IMR-90 (cell line): ENCODE measurements around the gene POU2F1. TPM values are rescaled to one million over a fixed set of nuclear protein-coding genes. Genes with fewer than 3 reads are reported as not detected.

ENCODE experiments used
- ATAC-seq: fragments of 200-7000 bp; cut with Tn5 transposase; 2 replicates; pipeline ENCODE4 v1.9.1; 2020; ENCODE audit warnings: low read depth, mild to moderate bottlenecking, moderate library complexity
- BruUV-seq: library from RNA; stranded (reverse); fragments of 400-500 nt; replicated peaks from 2 replicates; lab custom pipeline; 2021; lab: Mats Ljungman, UMichigan
- CTCF ChIA-PET: fragments of 300-600 bp; formaldehyde crosslinking; extraction: SDS; loops from one replicate; lab custom pipeline; 2021; ENCODE audit warnings: antibody characterized with exemption; lab: Yijun Ruan, JAX
- POLR2A ChIA-PET: fragments of 300-600 bp; sonication (Branson Sonifier 250); formaldehyde crosslinking; loops from one replicate; lab custom pipeline; 2022; ENCODE audit warnings: antibody characterized with exemption; ENCODE audit not compliant: unreplicated experiment; lab: Charles Lee
- DNase-seq: peaks from one replicate; pipeline ENCODE4 v3.0.0; 2013
- H2AFZ ChIP-seq: replicated peaks from 2 replicates; pipeline ENCODE3; 2013; ENCODE audit warnings: low read length, mild to moderate bottlenecking; ENCODE audit not compliant: poor library complexity
- H2AK5ac ChIP-seq: 2 replicates; pipeline ENCODE4 v1.6.1; 2013; ENCODE audit warnings: low read depth, low read length, inconsistent platforms
- H2AK9ac ChIP-seq: replicated peaks from 2 replicates; pipeline ENCODE3; 2013; ENCODE audit warnings: mild to moderate bottlenecking, low read depth, low read length, moderate library complexity; ENCODE audit not compliant: poor library complexity
- H2BK120ac ChIP-seq: 2 replicates; pipeline ENCODE4 v1.6.1; 2013; ENCODE audit warnings: low read depth, low read length, inconsistent platforms
- H2BK15ac ChIP-seq: 3 replicates; pipeline ENCODE4 v1.6.1; 2013; ENCODE audit warnings: low read depth, low read length, inconsistent platforms
- H2BK20ac ChIP-seq: 2 replicates; pipeline ENCODE4 v1.6.1; 2013; ENCODE audit warnings: low read depth, mild to moderate bottlenecking, inconsistent platforms, low read length, moderate library complexity
- H2BK5ac ChIP-seq: 2 replicates; pipeline ENCODE4 v1.6.1; 2013; ENCODE audit warnings: mild to moderate bottlenecking, low read depth, low read length, inconsistent platforms; ENCODE audit not compliant: poor library complexity, severe bottlenecking
- H3K14ac ChIP-seq: replicated peaks from 2 replicates; pipeline ENCODE4 v1.6.1; 2013; ENCODE audit warnings: low read depth, low read length, inconsistent platforms
- H3K18ac ChIP-seq: 2 replicates; pipeline ENCODE4 v1.6.1; 2013; ENCODE audit warnings: low read depth, low read length, control low read depth
- H3K23ac ChIP-seq: 2 replicates; pipeline ENCODE4 v1.6.1; 2013; ENCODE audit warnings: low read depth, low read length, inconsistent platforms
- H3K27ac ChIP-seq: 2 replicates; pipeline ENCODE4 v1.5.1; 2013; ENCODE audit warnings: mild to moderate bottlenecking, control low read depth, low read length; ENCODE audit not compliant: insufficient read depth
- H3K27me3 ChIP-seq: 2 replicates; pipeline ENCODE4 v1.6.1; 2013; ENCODE audit warnings: low read length; ENCODE audit not compliant: control insufficient read depth, insufficient read depth
- H3K36me3 ChIP-seq: 2 replicates; pipeline ENCODE4 v1.6.1; 2013; ENCODE audit warnings: low read length, mixed read lengths; ENCODE audit not compliant: control insufficient read depth, insufficient read depth
- H3K4ac ChIP-seq: 2 replicates; pipeline ENCODE4 v1.6.1; 2013; ENCODE audit warnings: low read depth, low read length, inconsistent platforms
- H3K4me1 ChIP-seq: 2 replicates; pipeline ENCODE4 v1.6.1; 2013; ENCODE audit warnings: low read length, mixed read lengths; ENCODE audit not compliant: control insufficient read depth, insufficient read depth
- H3K4me2 ChIP-seq: 2 replicates; pipeline ENCODE4 v1.6.1; 2013; ENCODE audit warnings: low read depth, mild to moderate bottlenecking, control low read depth, low read length, moderate library complexity
- H3K4me3 ChIP-seq: 2 replicates; pipeline ENCODE4 v1.5.1; 2013; ENCODE audit warnings: low read depth, mild to moderate bottlenecking, control low read depth, low read length, moderate library complexity; ENCODE audit not compliant: insufficient read depth
- H3K56ac ChIP-seq: 2 replicates; pipeline ENCODE4 v1.6.1; 2013; ENCODE audit warnings: low read length, inconsistent platforms; ENCODE audit not compliant: insufficient read depth; ENCODE audit errors: extremely low read depth
- H3K79me1 ChIP-seq, 2 experiments: 2 replicates each; pipeline ENCODE4 v1.6.1; 2013; ENCODE audit warnings: low read length in 2 of 2, inconsistent platforms in 1 of 2, low read depth in 1 of 2
- H3K9ac ChIP-seq: 2 replicates; pipeline ENCODE4 v1.6.1; 2013; ENCODE audit warnings: low read depth, low read length, control low read depth
- H3K9me1 ChIP-seq: 2 replicates; pipeline ENCODE4 v1.6.1; 2013; ENCODE audit warnings: low read length, inconsistent platforms; ENCODE audit not compliant: insufficient read depth
- H3K9me3 ChIP-seq: 2 replicates; pipeline ENCODE4 v1.6.1; 2013; ENCODE audit warnings: low read length; ENCODE audit not compliant: control insufficient read depth, insufficient read depth
- H4K20me1 ChIP-seq: 2 replicates; pipeline ENCODE4 v1.6.1; 2013; ENCODE audit warnings: low read length, inconsistent platforms; ENCODE audit not compliant: insufficient read depth
- H4K5ac ChIP-seq: 2 replicates; pipeline ENCODE4 v1.6.1; 2013; ENCODE audit warnings: mild to moderate bottlenecking, low read depth, low read length, control low read depth
- H4K8ac ChIP-seq, 2 experiments: 2 replicates each; pipeline ENCODE4 v1.6.1; 2013; ENCODE audit warnings: low read depth in 2 of 2, low read length in 2 of 2, control low read depth in 1 of 2, inconsistent platforms in 1 of 2
- H4K91ac ChIP-seq: 2 replicates; pipeline ENCODE4 v1.6.1; 2013; ENCODE audit warnings: low read depth, low read length, inconsistent platforms; ENCODE audit not compliant: insufficient read depth
- BHLHE40 ChIP-seq: fragments of 150-350 bp; IDR thresholded peaks from 2 replicates; pipeline ENCODE4 v1.6.1; 2016; ENCODE audit warnings: mild to moderate bottlenecking, low read depth, low read length
- ELK1 ChIP-seq: fragments of 150-350 bp; IDR thresholded peaks from 2 replicates; pipeline ENCODE4 v1.6.1; 2016; ENCODE audit warnings: low read depth, mild to moderate bottlenecking, low read length, moderate library complexity, borderline replicate concordance
- MXI1 ChIP-seq: IDR thresholded peaks from 2 replicates; pipeline ENCODE4 v1.6.1; 2012; ENCODE audit warnings: low read depth, mild to moderate bottlenecking, low read length, moderate library complexity, borderline replicate concordance
- POLR2A ChIP-seq: IDR thresholded peaks from 2 replicates; pipeline ENCODE4 v1.6.1; 2012; ENCODE audit warnings: mild to moderate bottlenecking, low read depth, low read length
- RFX5 ChIP-seq: IDR thresholded peaks from 2 replicates; pipeline ENCODE4 v1.8.0; 2012; ENCODE audit warnings: low read depth, mild to moderate bottlenecking, low read length, moderate library complexity
- SMC3 ChIP-seq: fragments of 150-350 bp; IDR thresholded peaks from 2 replicates; pipeline ENCODE4 v1.6.1; 2016; ENCODE audit warnings: low read depth, mild to moderate bottlenecking, antibody characterized with exemption, low read length, moderate library complexity
- USF2 ChIP-seq: fragments of 150-350 bp; IDR thresholded peaks from 2 replicates; pipeline ENCODE4 v1.6.1; 2017; ENCODE audit warnings: mild to moderate bottlenecking, antibody characterized with exemption, low read length, low read depth
- WGBS, 2 experiments: methylation state at CpG; one replicate each; pipeline versions ENCODE4 v1.1.5 to v1.1.7; 2013; ENCODE audit warnings: missing lambda C conversion rate in 2 of 2; ENCODE audit not compliant: insufficient read length in 1 of 2; ENCODE audit errors: extremely low coverage in 2 of 2; 5-methylcytosine and 5-hydroxymethylcytosine counted together
- dilution Hi-C: fragments of 300-500 bp; cut with HindIII; formaldehyde crosslinking; loops from one replicate; pipeline ENCODE4 v1.14.3; 2018; ENCODE audit warnings: low sequenced_read_pairs; ENCODE audit not compliant: unreplicated experiment
- in situ Hi-C: fragments of 300-500 bp; cut with MboI; formaldehyde crosslinking; loops from 3 replicates; pipeline ENCODE4 v1.14.3; 2019; ENCODE audit warnings: low sequenced_read_pairs, inconsistent platforms, mixed read lengths
- intact Hi-C: fragments of 100-400 bp; cut with micrococcal nuclease; formaldehyde crosslinking; loops from 2 replicates; pipeline ENCODE4 v1.10.0; 2022
- polyA plus RNA-seq, 3 experiments: library from polyadenylated mRNA; depleted of rRNA; stranded (reverse); fragments of >200 nt; gene quantifications; 2 replicates each; pipeline ENCODE4 v1.2.3, GENCODE V29; 2012; ENCODE audit warnings: low replicate concordance in 1 of 3
- total RNA-seq: library from RNA; depleted of rRNA; stranded (reverse); fragments of >200 nt; gene quantifications from 2 replicates; pipeline ENCODE4 v1.2.3, GENCODE V29; 2012

Gene POU2F1
- total and polyA plus RNA-seq, 2 of the 4 experiments (the other 2 are of a cell fraction), result 1.2 to 3.4 TPM

GRCh38 chr1:167251472-167251871 is 30.8 kb downstream of the POU2F1 start:
- H3K27ac ChIP-seq, result no peak overlapping the region
- H4K20me1 ChIP-seq, result no peaks in the 10 kb centered on the region; the same call in 1 of the 2 replicates
- H2BK15ac ChIP-seq, result no peak overlapping the region
- no peak overlapping the region for H3K18ac ChIP-seq
- ATAC-seq, result no peak
- H3K4me2 ChIP-seq, result no peak overlapping the region
- H3K27me3 ChIP-seq, result no peaks in the 10 kb centered on the region
- no peak overlapping the region for H2AK5ac ChIP-seq
- no peak overlapping the region for H4K5ac ChIP-seq
- no peak overlapping the region for H4K8ac ChIP-seq
- no peak overlapping the region for H2BK5ac ChIP-seq
- H3K79me1 ChIP-seq, result peaks cover 8 to 18% of the 10 kb centered on the region in 2 experiments; a peak in 3 of 4 replicates
- WGBS, 2 experiments, result 100% methylated on average over 1 of the region's 4 CpGs; no CpG with 5 or more reads in 1 of the 2 experiments
- no peak overlapping the region for H2BK20ac ChIP-seq
- in situ Hi-C loops (loop anchor here (25.0 kb wide), 1 partner anchor 436 kb away; no protein-coding TSS in a partner anchor), dilution Hi-C loops (loop anchor here (25.0 kb wide), 1 partner anchor 186 kb away; no protein-coding TSS in a partner anchor), intact Hi-C loops (no loop called here)
- no peak overlapping the region for H3K23ac ChIP-seq
- H3K36me3 ChIP-seq, result no peaks in the 10 kb centered on the region
- H3K9me3 ChIP-seq, result no peaks in the 10 kb centered on the region
- 0 out of 2 replicates have a peak, but pooled peaks cover 2% of the 10 kb centered on the region for H3K9me1 ChIP-seq
- no peak overlapping the region for H3K4ac ChIP-seq
- H3K56ac ChIP-seq, result no peak overlapping the region
- H4K91ac ChIP-seq, result no peak overlapping the region
- TF ChIP-seq ELK1 (no peak), BHLHE40 (no peak), SMC3 (no peak), USF2 (no peak), RFX5 (no peak), POLR2A (no peak), MXI1 (no peak)
- no peak for DNase-seq
- H3K14ac ChIP-seq, result no peak overlapping the region
- no peak overlapping the region for H2BK120ac ChIP-seq
- CTCF ChIA-PET, result interaction anchor here (1.3 kb wide), 1 partner anchor 31 kb away, joined by 4 read pairs; no protein-coding TSS in a partner anchor
- H3K9ac ChIP-seq, result no peak overlapping the region
- H2AK9ac ChIP-seq, result no peak overlapping the region
- H2AFZ ChIP-seq, result no peak overlapping the region
- no peak overlapping the region for H3K4me3 ChIP-seq
- no peaks in the 10 kb centered on the region for H3K4me1 ChIP-seq
- POLR2A ChIA-PET, result no interaction called here
- no TSS peak for BruUV-seq
